Testis (tissue), 2 donors: ENCODE data around the gene ATP6V0D1.

Experiments used
- POLR2A ChIP-seq: fragments of 450-650 bp; IDR thresholded peaks from one replicate; pipeline ENCODE4 v1.6.1; 2017; ENCODE audit warnings: antibody characterized with exemption, mild to moderate bottlenecking, moderate library complexity
- TF ChIP-seq, protein P1 (sequence below), 3 experiments: fragments of 450-650 bp in 2 of 3; fragments of 200-600 bp in 1 of 3; sonication (generic) in 1 of 3; IDR thresholded peaks; one replicate each; pipeline ENCODE4 v1.5.1; 2016 to 2019; ENCODE audit warnings: antibody characterized with exemption in 3 of 3, mild to moderate bottlenecking in 2 of 3, moderate library complexity in 1 of 3

DNA sequence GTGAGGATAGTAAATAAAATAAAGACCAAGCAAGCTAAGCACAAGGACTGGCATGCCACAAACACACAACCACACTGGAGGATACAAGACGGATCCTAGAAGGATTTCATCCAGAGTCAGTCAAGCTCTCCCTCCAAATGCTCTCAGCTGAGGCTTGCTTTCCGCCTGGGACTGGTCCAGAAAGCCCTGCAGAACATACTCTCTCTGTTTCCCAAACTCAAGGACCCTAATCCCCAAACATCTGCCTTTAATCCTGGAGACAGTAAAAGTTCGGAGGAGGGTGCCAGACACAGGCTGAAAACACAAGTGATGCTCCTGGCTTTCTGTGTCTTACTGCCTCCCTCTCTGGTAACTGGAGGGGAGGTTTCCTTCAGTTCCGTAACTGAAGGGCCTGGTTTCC is 55.4 kb downstream of the ATP6V0D1 start:
- no peak for TF ChIP-seq POLR2A
- TF ChIP-seq, protein P1, sequence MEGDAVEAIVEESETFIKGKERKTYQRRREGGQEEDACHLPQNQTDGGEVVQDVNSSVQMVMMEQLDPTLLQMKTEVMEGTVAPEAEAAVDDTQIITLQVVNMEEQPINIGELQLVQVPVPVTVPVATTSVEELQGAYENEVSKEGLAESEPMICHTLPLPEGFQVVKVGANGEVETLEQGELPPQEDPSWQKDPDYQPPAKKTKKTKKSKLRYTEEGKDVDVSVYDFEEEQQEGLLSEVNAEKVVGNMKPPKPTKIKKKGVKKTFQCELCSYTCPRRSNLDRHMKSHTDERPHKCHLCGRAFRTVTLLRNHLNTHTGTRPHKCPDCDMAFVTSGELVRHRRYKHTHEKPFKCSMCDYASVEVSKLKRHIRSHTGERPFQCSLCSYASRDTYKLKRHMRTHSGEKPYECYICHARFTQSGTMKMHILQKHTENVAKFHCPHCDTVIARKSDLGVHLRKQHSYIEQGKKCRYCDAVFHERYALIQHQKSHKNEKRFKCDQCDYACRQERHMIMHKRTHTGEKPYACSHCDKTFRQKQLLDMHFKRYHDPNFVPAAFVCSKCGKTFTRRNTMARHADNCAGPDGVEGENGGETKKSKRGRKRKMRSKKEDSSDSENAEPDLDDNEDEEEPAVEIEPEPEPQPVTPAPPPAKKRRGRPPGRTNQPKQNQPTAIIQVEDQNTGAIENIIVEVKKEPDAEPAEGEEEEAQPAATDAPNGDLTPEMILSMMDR (IDR thresholded peaks at IDR 0.05): no peak
